HCT116 (cell line): Measurements from ENCODE around the gene SNRNP200. TPM values are rescaled to one million over a fixed set of nuclear protein-coding genes. Genes with fewer than 3 reads are reported as not detected.

Source experiments
- ATAC-seq: fragments of 200-7000 bp; cut with Tn5 transposase; 2 replicates; pipeline ENCODE4 v1.9.1; 2020; ENCODE audit warnings: mild to moderate bottlenecking, moderate library complexity
- BruUV-seq: library from RNA; stranded (reverse); fragments of 400-500 nt; replicated peaks from 2 replicates; lab custom pipeline; 2021; lab: Mats Ljungman, UMichigan
- CTCF ChIA-PET: fragments of 300-600 bp; sonication (Branson Sonifier 250); formaldehyde crosslinking; loops from one replicate; lab custom pipeline; 2021; ENCODE audit warnings: antibody characterized with exemption; lab: Charles Lee
- POLR2A ChIA-PET: fragments of 300-600, 350-600 bp; sonication (Branson Sonifier 250); formaldehyde crosslinking; loops from one replicate; lab custom pipeline; 2021; ENCODE audit warnings: antibody characterized with exemption; lab: Charles Lee
- RAD21 ChIA-PET, 2 experiments: fragments of 300-600 bp; sonication (Branson Sonifier 250); formaldehyde crosslinking; loops; one replicate each; lab custom pipeline; 2023; ENCODE audit warnings: low total read pairs in 2 of 2; ENCODE audit not compliant: uncharacterized antibody in 2 of 2, unreplicated experiment in 2 of 2, low non-redundant PET in 1 of 2; lab: Charles Lee
- DNase-seq: peaks from one replicate; pipeline ENCODE4 v3.0.0-alpha.2; 2010; ENCODE audit warnings: low read depth, low spot score
- H2AFZ ChIP-seq: fragments of 200-600 bp; shearing (Covaris generic), sonication (generic); 2 replicates; pipeline ENCODE4 v1.6.1; 2017; ENCODE audit warnings: low read depth, mixed run types, mixed read lengths, antibody characterized with exemption, low read length; ENCODE audit not compliant: poor library complexity, severe bottlenecking
- H3K27ac ChIP-seq: 2 replicates; pipeline ENCODE4 v1.5.1; 2012; ENCODE audit warnings: low read depth, low read length
- H3K27me3 ChIP-seq: fragments of 200-600 bp; sonication (generic); 2 replicates; pipeline ENCODE4 v1.6.1; 2016; ENCODE audit warnings: mixed run types, low read length, mixed read lengths; ENCODE audit not compliant: insufficient read depth
- H3K36me3 ChIP-seq, 2 experiments: fragments of 200-500 bp in 1 of 2; fragments of 200-600 bp in 1 of 2; sonication (Bioruptor generic) in 1 of 2; sonication (generic) in 1 of 2; 2 replicates each; pipeline versions ENCODE4 v1.5.1 to v1.6.1; 2014 to 2016; ENCODE audit warnings: low read length in 2 of 2, inconsistent platforms in 1 of 2, mixed read lengths in 1 of 2, mixed run types in 1 of 2; ENCODE audit not compliant: insufficient read depth in 2 of 2, control insufficient read depth in 1 of 2
- H3K4me1 ChIP-seq, 2 experiments: fragments of 200-600 bp in 1 of 2; sonication (generic) in 1 of 2; 2 replicates each; pipeline versions ENCODE4 v1.5.1 to v1.6.1; 2012 to 2017; ENCODE audit warnings: low read length in 2 of 2, inconsistent platforms in 1 of 2, mild to moderate bottlenecking in 1 of 2, mixed read lengths in 1 of 2, mixed run types in 1 of 2, moderate library complexity in 1 of 2; ENCODE audit not compliant: insufficient read depth in 2 of 2, control insufficient read depth in 1 of 2
- H3K4me2 ChIP-seq: fragments of 200-600 bp; sonication (generic); 2 replicates; pipeline ENCODE4 v1.6.1; 2017; ENCODE audit warnings: mixed run types, low read length, mixed read lengths
- H3K4me3 ChIP-seq, 2 experiments: fragments of 200-600 bp in 1 of 2; sonication (generic) in 1 of 2; replicated peaks in 1 of 2; 2 replicates each; pipeline ENCODE4 v1.5.1; 2011 to 2016; ENCODE audit warnings: low read length in 2 of 2, control low read depth in 1 of 2, low read depth in 1 of 2, mild to moderate bottlenecking in 1 of 2, mixed read lengths in 1 of 2, mixed run types in 1 of 2
- H3K79me2 ChIP-seq: fragments of 200-600 bp; sonication (generic); 2 replicates; pipeline ENCODE4 v1.6.1; 2017; ENCODE audit warnings: mild to moderate bottlenecking, mixed run types, low read length, moderate library complexity, mixed read lengths; ENCODE audit not compliant: insufficient read depth
- H3K9ac ChIP-seq: fragments of 200-600 bp; sonication (generic); 2 replicates; pipeline ENCODE4 v1.6.1; 2016; ENCODE audit warnings: low read length, mixed read lengths
- H3K9me2 ChIP-seq: fragments of 200-600 bp; sonication (generic), shearing (Covaris generic); 2 replicates; pipeline ENCODE4 v1.6.1; 2017; ENCODE audit warnings: mixed run types, mild to moderate bottlenecking, moderate library complexity; ENCODE audit not compliant: insufficient read depth
- H3K9me3 ChIP-seq, 2 experiments: fragments of 200-500 bp in 1 of 2; fragments of 200-600 bp in 1 of 2; sonication (Bioruptor generic) in 1 of 2; sonication (generic) in 1 of 2; 2 replicates each; pipeline ENCODE4 v1.6.1; 2014 to 2017; ENCODE audit warnings: low read length in 2 of 2, mixed read lengths in 2 of 2, inconsistent platforms in 1 of 2, low read depth in 1 of 2, mild to moderate bottlenecking in 1 of 2, mixed run types in 1 of 2, moderate library complexity in 1 of 2; ENCODE audit not compliant: control insufficient read depth in 1 of 2, insufficient read depth in 1 of 2
- H4K20me1 ChIP-seq: fragments of 200-600 bp; sonication (generic), shearing (Covaris generic); 2 replicates; pipeline ENCODE4 v1.6.1; 2017; ENCODE audit warnings: mixed run types, mild to moderate bottlenecking, moderate library complexity; ENCODE audit not compliant: insufficient read depth
- CBX3 ChIP-seq: IDR thresholded peaks from 2 replicates; pipeline ENCODE4 v1.6.1; 2012; ENCODE audit warnings: low read depth
- CEBPB ChIP-seq: IDR thresholded peaks from 2 replicates; pipeline ENCODE4 v1.6.1; 2012; ENCODE audit warnings: low read depth
- EGR1 ChIP-seq: IDR thresholded peaks from 2 replicates; pipeline ENCODE4 v1.6.1; 2012; ENCODE audit warnings: low read depth
- ELF1 ChIP-seq: IDR thresholded peaks from 2 replicates; pipeline ENCODE4 v1.6.1; 2012; ENCODE audit warnings: low read depth, borderline replicate concordance
- EZH2 ChIP-seq: fragments of 200-600 bp; sonication (generic); IDR thresholded peaks from 2 replicates; pipeline ENCODE4 v1.6.1; 2017; ENCODE audit warnings: antibody characterized with exemption, mixed run types
- EZH2phosphoT487 ChIP-seq: fragments of 200-600 bp; IDR thresholded peaks from 2 replicates; pipeline ENCODE4 v1.6.1; 2018; ENCODE audit warnings: antibody characterized with exemption, borderline replicate concordance
- FOSL1 ChIP-seq: IDR thresholded peaks from 2 replicates; pipeline ENCODE4 v1.6.1; 2012; ENCODE audit warnings: low read depth
- JUND ChIP-seq: IDR thresholded peaks from 2 replicates; pipeline ENCODE4 v1.6.1; 2012
- POLR2A ChIP-seq: IDR thresholded peaks from 2 replicates; pipeline ENCODE4 v1.7.0; 2011; ENCODE audit warnings: borderline replicate concordance; ENCODE audit not compliant: insufficient read depth, insufficient read length; ENCODE audit errors: extremely low read depth
- POLR2AphosphoS5 ChIP-seq: IDR thresholded peaks from 2 replicates; pipeline ENCODE4 v1.6.1; 2011; ENCODE audit warnings: mild to moderate bottlenecking, low read depth, low read length, moderate library complexity
- RAD21 ChIP-seq: IDR thresholded peaks from 2 replicates; pipeline ENCODE4 v1.6.1; 2012; ENCODE audit warnings: low read depth, mild to moderate bottlenecking
- SIN3A ChIP-seq: IDR thresholded peaks from 2 replicates; pipeline ENCODE4 v1.6.1; 2012; ENCODE audit warnings: low read depth
- SP1 ChIP-seq: IDR thresholded peaks from 2 replicates; pipeline ENCODE4 v1.6.1; 2012; ENCODE audit warnings: low read depth
- SRF ChIP-seq: IDR thresholded peaks from 2 replicates; pipeline ENCODE4 v1.6.1; 2012; ENCODE audit warnings: low read depth
- TCF7L2 ChIP-seq: IDR thresholded peaks from 2 replicates; pipeline ENCODE4 v1.7.0; 2011; ENCODE audit warnings: borderline replicate concordance, inconsistent platforms; ENCODE audit not compliant: insufficient read depth, insufficient read length; ENCODE audit errors: extremely low read depth
- YY1 ChIP-seq: IDR thresholded peaks from 2 replicates; pipeline ENCODE4 v1.6.1; 2011; ENCODE audit warnings: low read length, low read depth, moderate library complexity, mild to moderate bottlenecking; ENCODE audit not compliant: insufficient replicate concordance; ENCODE audit errors: extremely low read depth
- ZFX ChIP-seq: fragments of 450-650 bp; IDR thresholded peaks from 2 replicates; pipeline ENCODE4 v1.6.1; 2017
- ZNF274 ChIP-seq: fragments of 200-500 bp; sonication (Bioruptor generic); IDR thresholded peaks from 2 replicates; pipeline ENCODE4 v1.6.1; 2014; ENCODE audit warnings: mild to moderate bottlenecking, low read depth, low read length, inconsistent platforms
- intact Hi-C: fragments of 100-400 bp; cut with micrococcal nuclease; formaldehyde crosslinking; loops from 2 replicates; pipeline ENCODE4 v1.10.0; 2022
- total RNA-seq: library from RNA; stranded (reverse); gene quantifications from one replicate; pipeline ENCODE4 v1.2.1, GENCODE V29; 2021; ENCODE audit not compliant: unreplicated experiment
- TF ChIP-seq, protein P1 (sequence below), 3 experiments: fragments of 200-600 bp in 1 of 3; sonication (generic) in 1 of 3; IDR thresholded peaks in 2 of 3; conservative IDR thresholded peaks in 1 of 3; 2 replicates each; pipeline ENCODE4 v1.5.1; 2012 to 2017; ENCODE audit warnings: low read depth in 2 of 3, low read length in 2 of 3, antibody characterized with exemption in 1 of 3, borderline replicate concordance in 1 of 3, control low read depth in 1 of 3, mild to moderate bottlenecking in 1 of 3, mixed read lengths in 1 of 3, mixed run types in 1 of 3, moderate library complexity in 1 of 3; ENCODE audit not compliant: insufficient read depth in 1 of 3
- TF ChIP-seq, protein P2 (sequence below): IDR thresholded peaks from 2 replicates; pipeline ENCODE4 v1.6.1; 2011; ENCODE audit warnings: mild to moderate bottlenecking, low read length, moderate library complexity; ENCODE audit not compliant: insufficient replicate concordance; ENCODE audit errors: extremely low read depth
- TF ChIP-seq, protein P3 (sequence below): IDR thresholded peaks from 2 replicates; pipeline ENCODE4 v1.6.1; 2012
- TF ChIP-seq, protein P4 (sequence below): IDR thresholded peaks from 2 replicates; pipeline ENCODE4 v1.6.1; 2012

The SNRNP200 gene
- total RNA-seq, 1 experiment from 2014 or later = 202 TPM

DNA sequence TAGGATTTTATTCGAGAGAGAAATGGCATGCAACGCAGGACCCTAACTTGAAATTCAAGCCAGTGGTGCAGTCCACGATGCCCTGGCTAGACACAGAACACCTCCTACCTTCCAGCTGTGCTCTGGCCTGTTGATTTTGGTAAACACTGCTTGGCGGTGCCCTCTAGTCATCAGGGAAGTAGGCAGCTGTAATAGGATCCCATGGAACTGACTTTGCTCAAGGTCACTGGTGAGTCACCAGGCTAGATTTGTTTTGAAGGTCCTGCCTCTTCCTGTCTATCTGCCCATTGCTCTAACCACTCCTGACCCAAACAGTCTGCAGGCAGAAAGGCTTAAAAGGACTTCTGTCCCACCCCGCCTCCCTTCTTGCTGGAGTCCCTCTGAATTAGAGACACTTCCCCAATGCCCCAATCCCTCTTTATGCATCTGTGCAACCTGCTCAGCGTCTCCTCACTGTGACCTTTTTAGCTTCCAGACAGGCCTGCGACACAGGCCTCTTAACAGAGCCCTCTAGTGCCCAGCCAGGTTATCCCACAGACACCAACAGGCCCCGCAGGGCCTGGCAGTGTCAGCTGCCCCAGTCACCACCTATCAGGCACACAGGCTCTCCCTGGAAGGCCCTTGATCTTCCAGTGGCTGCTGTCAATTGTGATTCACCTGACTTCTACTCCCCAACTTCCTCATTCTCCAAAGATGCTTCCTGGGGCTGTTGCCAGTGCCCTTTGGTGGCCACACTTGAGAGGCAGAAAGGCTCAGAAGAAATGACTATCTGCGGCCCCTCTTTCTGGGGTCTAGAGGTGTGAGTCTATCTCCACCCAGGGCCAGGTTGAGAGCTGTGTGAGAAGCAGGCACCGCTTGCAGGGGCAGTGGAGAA, 44.7 kb downstream of the SNRNP200 start:
- H3K27me3 ChIP-seq = no peaks in the 10 kb centered on the region
- ChIA-PET CTCF (interaction anchor here (0.9 to 3.4 kb wide), 8 partner anchors 9 to 268 kb away, joined by 3 to 25 read pairs (median 4); partner anchors contain the start of genes ADRA2B, ANKRD36C, ASTL and STARD7), RAD21 (interaction anchor here (0.6 to 1.2 kb wide), 2 partner anchors 53 to 122 kb away, joined by 3 read pairs; no protein-coding TSS in a partner anchor), POLR2A (interaction anchor here (2.3 to 2.7 kb wide), 2 partner anchors 10 to 52 kb away, joined by 5 to 9 read pairs; partner anchors contain the start of gene STARD7)
- BruUV-seq = no TSS peak
- peak; percentile 52; the same call in 1 of the 2 replicates for TF ChIP-seq ZFX
- TF ChIP-seq TCF7L2 = peak; percentile 71
- peak; percentile 24; the same call in 1 of the 2 replicates for TF ChIP-seq POLR2AphosphoS5
- no peak for TF ChIP-seq EZH2phosphoT487
- TF ChIP-seq, protein P1, sequence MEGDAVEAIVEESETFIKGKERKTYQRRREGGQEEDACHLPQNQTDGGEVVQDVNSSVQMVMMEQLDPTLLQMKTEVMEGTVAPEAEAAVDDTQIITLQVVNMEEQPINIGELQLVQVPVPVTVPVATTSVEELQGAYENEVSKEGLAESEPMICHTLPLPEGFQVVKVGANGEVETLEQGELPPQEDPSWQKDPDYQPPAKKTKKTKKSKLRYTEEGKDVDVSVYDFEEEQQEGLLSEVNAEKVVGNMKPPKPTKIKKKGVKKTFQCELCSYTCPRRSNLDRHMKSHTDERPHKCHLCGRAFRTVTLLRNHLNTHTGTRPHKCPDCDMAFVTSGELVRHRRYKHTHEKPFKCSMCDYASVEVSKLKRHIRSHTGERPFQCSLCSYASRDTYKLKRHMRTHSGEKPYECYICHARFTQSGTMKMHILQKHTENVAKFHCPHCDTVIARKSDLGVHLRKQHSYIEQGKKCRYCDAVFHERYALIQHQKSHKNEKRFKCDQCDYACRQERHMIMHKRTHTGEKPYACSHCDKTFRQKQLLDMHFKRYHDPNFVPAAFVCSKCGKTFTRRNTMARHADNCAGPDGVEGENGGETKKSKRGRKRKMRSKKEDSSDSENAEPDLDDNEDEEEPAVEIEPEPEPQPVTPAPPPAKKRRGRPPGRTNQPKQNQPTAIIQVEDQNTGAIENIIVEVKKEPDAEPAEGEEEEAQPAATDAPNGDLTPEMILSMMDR (IDR thresholded peaks at IDR 0.05 in 2 of 3, conservative IDR thresholded peaks at IDR 0.05 in 1 of 3; ENCODE audit: borderline replicate concordance in 1 of 3, insufficient read depth in 1 of 3, low read depth in 2 of 3, low read length in 2 of 3) = peak; percentile 65 to 68 (median 65); a peak in 5 of 6 replicates
- no peak for TF ChIP-seq EGR1
- TF ChIP-seq SIN3A = no peak; the same call in 1 of the 2 replicates
- TF ChIP-seq RAD21 = peak; percentile 58
- no peak for TF ChIP-seq POLR2A
- TF ChIP-seq, protein P2, sequence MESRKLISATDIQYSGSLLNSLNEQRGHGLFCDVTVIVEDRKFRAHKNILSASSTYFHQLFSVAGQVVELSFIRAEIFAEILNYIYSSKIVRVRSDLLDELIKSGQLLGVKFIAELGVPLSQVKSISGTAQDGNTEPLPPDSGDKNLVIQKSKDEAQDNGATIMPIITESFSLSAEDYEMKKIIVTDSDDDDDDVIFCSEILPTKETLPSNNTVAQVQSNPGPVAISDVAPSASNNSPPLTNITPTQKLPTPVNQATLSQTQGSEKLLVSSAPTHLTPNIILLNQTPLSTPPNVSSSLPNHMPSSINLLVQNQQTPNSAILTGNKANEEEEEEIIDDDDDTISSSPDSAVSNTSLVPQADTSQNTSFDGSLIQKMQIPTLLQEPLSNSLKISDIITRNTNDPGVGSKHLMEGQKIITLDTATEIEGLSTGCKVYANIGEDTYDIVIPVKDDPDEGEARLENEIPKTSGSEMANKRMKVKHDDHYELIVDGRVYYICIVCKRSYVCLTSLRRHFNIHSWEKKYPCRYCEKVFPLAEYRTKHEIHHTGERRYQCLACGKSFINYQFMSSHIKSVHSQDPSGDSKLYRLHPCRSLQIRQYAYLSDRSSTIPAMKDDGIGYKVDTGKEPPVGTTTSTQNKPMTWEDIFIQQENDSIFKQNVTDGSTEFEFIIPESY = no peak
- peak; percentile 88 for TF ChIP-seq CBX3
- TF ChIP-seq ELF1 = peak; percentile 56
- no peak; the same call in 1 of the 2 replicates for TF ChIP-seq CEBPB
- TF ChIP-seq SP1 = peak; percentile 65
- peak; percentile 81 for TF ChIP-seq JUND
- peak; percentile 80 for TF ChIP-seq FOSL1
- no peak for TF ChIP-seq YY1
- TF ChIP-seq, protein P3, sequence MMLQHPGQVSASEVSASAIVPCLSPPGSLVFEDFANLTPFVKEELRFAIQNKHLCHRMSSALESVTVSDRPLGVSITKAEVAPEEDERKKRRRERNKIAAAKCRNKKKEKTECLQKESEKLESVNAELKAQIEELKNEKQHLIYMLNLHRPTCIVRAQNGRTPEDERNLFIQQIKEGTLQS = no peak; the same call in 1 of the 2 replicates
- no peak for TF ChIP-seq EZH2
- no peak for TF ChIP-seq SRF
- TF ChIP-seq, protein P4, sequence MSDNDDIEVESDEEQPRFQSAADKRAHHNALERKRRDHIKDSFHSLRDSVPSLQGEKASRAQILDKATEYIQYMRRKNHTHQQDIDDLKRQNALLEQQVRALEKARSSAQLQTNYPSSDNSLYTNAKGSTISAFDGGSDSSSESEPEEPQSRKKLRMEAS = peak; percentile 53; the same call in 1 of the 2 replicates
- TF ChIP-seq ZNF274 = no peak
- H3K4me2 ChIP-seq = peak overlapping the region; percentile 70
- intact Hi-C loops = loop anchor here (2.0 kb wide), 1 partner anchor 52 kb away; the partner anchor contains the start of gene STARD7
- H3K4me3 ChIP-seq = peak overlapping the region; percentile 21 to 26
- DNase-seq (peak; percentile 82), ATAC-seq (peak; percentile 90)
- H3K27ac ChIP-seq = peak overlapping the region; percentile 63
- H3K4me1 ChIP-seq = peaks cover 33 to 49% of the 10 kb centered on the region in 2 experiments
- H3K79me2 ChIP-seq = peaks cover 70% of the 10 kb centered on the region
- no peak overlapping the region for H2AFZ ChIP-seq
- no peaks in the 10 kb centered on the region for H4K20me1 ChIP-seq
- H3K36me3 ChIP-seq = peaks cover 0 to 7% of the 10 kb centered on the region in 2 experiments; a peak in 1 of 4 replicates
- H3K9me3 ChIP-seq = no peaks in the 10 kb centered on the region
- peak overlapping the region; percentile 33 for H3K9ac ChIP-seq
- H3K9me2 ChIP-seq = no peaks in the 10 kb centered on the region
